IPS-20b (cell line): ENCODE results near the gene NMUR1.

Experiments
- H3K27ac ChIP-seq: one replicate; pipeline ENCODE4 v1.5.1; 2013; ENCODE audit warnings: low read length
- H3K27me3 ChIP-seq: 2 replicates; pipeline ENCODE4 v1.6.1; 2013; ENCODE audit warnings: mild to moderate bottlenecking, low read length, inconsistent platforms; ENCODE audit not compliant: insufficient read depth
- H3K36me3 ChIP-seq: 2 replicates; pipeline ENCODE4 v1.6.1; 2013; ENCODE audit warnings: low read depth, mild to moderate bottlenecking, inconsistent platforms, low read length, moderate library complexity; ENCODE audit not compliant: insufficient read depth
- H3K4me1 ChIP-seq: 2 replicates; pipeline ENCODE4 v1.6.1; 2013; ENCODE audit warnings: mild to moderate bottlenecking, control low read depth, inconsistent platforms, low read length, moderate library complexity; ENCODE audit not compliant: insufficient read depth
- H3K4me3 ChIP-seq: 2 replicates; pipeline ENCODE4 v1.5.1; 2013; ENCODE audit warnings: mild to moderate bottlenecking, low read length, inconsistent platforms
- H3K9ac ChIP-seq: 2 replicates; pipeline ENCODE4 v1.6.1; 2013; ENCODE audit warnings: low read depth, mild to moderate bottlenecking, inconsistent platforms, low read length, moderate library complexity
- H3K9me3 ChIP-seq: 2 replicates; pipeline ENCODE4 v1.6.1; 2013; ENCODE audit warnings: mild to moderate bottlenecking, low read depth, low read length, inconsistent platforms; ENCODE audit not compliant: insufficient read depth

Gene NMUR1

GRCh38 chr2:231549446-231550239 lies 19.4 kb upstream of the NMUR1 start:
- no peaks in the 10 kb centered on the region for H3K36me3 ChIP-seq
- H3K27ac ChIP-seq: no peak overlapping the region
- no peaks in the 10 kb centered on the region for H3K27me3 ChIP-seq
- H3K9ac ChIP-seq: no peak overlapping the region
- H3K4me1 ChIP-seq: no peaks in the 10 kb centered on the region
- H3K4me3 ChIP-seq: no peak overlapping the region
- H3K9me3 ChIP-seq: peaks cover 13% of the 10 kb centered on the region; the same call in 1 of the 2 replicates

- no peaks in the 10 kb centered on the region for H3K27me3 ChIP-seq
- no peak overlapping the region for H3K4me3 ChIP-seq
- H3K27ac ChIP-seq: no peak overlapping the region
- H3K9me3 ChIP-seq: peaks cover 13% of the 10 kb centered on the region; the same call in 1 of the 2 replicates
- H3K9ac ChIP-seq: no peak overlapping the region
- no peaks in the 10 kb centered on the region for H3K4me1 ChIP-seq
- H3K36me3 ChIP-seq: no peaks in the 10 kb centered on the region
These were observed 18.5 kb upstream of the NMUR1 start for GRCh38 chr2:231548752-231549151.

- Histone ChIP-seq H3K4me1 (no peaks in the 10 kb centered on the region), H3K9me3 (peaks cover 12% of the 10 kb centered on the region), H3K36me3 (no peaks in the 10 kb centered on the region), H3K27ac (no peak overlapping the region), H3K27me3 (no peaks in the 10 kb centered on the region), H3K4me3 (no peak overlapping the region), H3K9ac (no peak overlapping the region)
These were observed 17.3 kb upstream of the NMUR1 start for GRCh38 chr2:231547315-231548110.

GRCh38 chr2:231546014-231546715 lies 15.9 kb upstream of the NMUR1 start:
- no peaks in the 10 kb centered on the region for H3K27me3 ChIP-seq
- H3K4me1 ChIP-seq: no peaks in the 10 kb centered on the region
- no peak overlapping the region for H3K9ac ChIP-seq
- peaks cover 10% of the 10 kb centered on the region for H3K9me3 ChIP-seq
- no peaks in the 10 kb centered on the region for H3K36me3 ChIP-seq
- H3K4me3 ChIP-seq: no peak overlapping the region
- no peak overlapping the region for H3K27ac ChIP-seq

- Histone ChIP-seq H3K9ac (no peak overlapping the region), H3K4me3 (no peak overlapping the region), H3K27me3 (no peaks in the 10 kb centered on the region), H3K4me1 (no peaks in the 10 kb centered on the region), H3K9me3 (peaks cover 10% of the 10 kb centered on the region), H3K27ac (no peak overlapping the region), H3K36me3 (no peaks in the 10 kb centered on the region)
These were observed 15.1 kb upstream of the NMUR1 start for GRCh38 chr2:231545105-231545902.

GRCh38 chr2:231542136-231542535 lies 11.9 kb upstream of the NMUR1 start:
- H3K9ac ChIP-seq: no peak overlapping the region
- no peak overlapping the region for H3K4me3 ChIP-seq
- H3K36me3 ChIP-seq: no peaks in the 10 kb centered on the region
- no peaks in the 10 kb centered on the region for H3K27me3 ChIP-seq
- H3K27ac ChIP-seq: no peak overlapping the region
- H3K9me3 ChIP-seq: peaks cover 10% of the 10 kb centered on the region
- H3K4me1 ChIP-seq: no peaks in the 10 kb centered on the region

- H3K4me3 ChIP-seq: no peak overlapping the region
- no peaks in the 10 kb centered on the region for H3K27me3 ChIP-seq
- H3K4me1 ChIP-seq: no peaks in the 10 kb centered on the region
- H3K27ac ChIP-seq: no peak overlapping the region
- peaks cover 10% of the 10 kb centered on the region for H3K9me3 ChIP-seq
- H3K9ac ChIP-seq: no peak overlapping the region
- no peaks in the 10 kb centered on the region for H3K36me3 ChIP-seq
These were observed 11.4 kb upstream of the NMUR1 start for GRCh38 chr2:231541645-231542044.

GRCh38 chr2:231539991-231540390 lies 9.7 kb upstream of the NMUR1 start:
- H3K9ac ChIP-seq: no peak overlapping the region
- no peaks in the 10 kb centered on the region for H3K27me3 ChIP-seq
- H3K4me1 ChIP-seq: no peaks in the 10 kb centered on the region
- H3K9me3 ChIP-seq: peaks cover 10% of the 10 kb centered on the region
- no peaks in the 10 kb centered on the region for H3K36me3 ChIP-seq
- H3K4me3 ChIP-seq: no peak overlapping the region
- H3K27ac ChIP-seq: no peak overlapping the region

- Histone ChIP-seq H3K36me3 (no peaks in the 10 kb centered on the region), H3K27ac (no peak overlapping the region), H3K9me3 (no peaks in the 10 kb centered on the region), H3K9ac (no peak overlapping the region), H3K27me3 (peaks cover 5% of the 10 kb centered on the region), H3K4me1 (no peaks in the 10 kb centered on the region), H3K4me3 (no peak overlapping the region)
These were observed 5.7 kb upstream of the NMUR1 start for GRCh38 chr2:231535961-231536360.

GRCh38 chr2:231533777-231534125 lies 3.5 kb upstream of the NMUR1 start:
- Histone ChIP-seq H3K4me1 (no peaks in the 10 kb centered on the region), H3K27me3 (peaks cover 27% of the 10 kb centered on the region), H3K27ac (no peak overlapping the region), H3K9ac (no peak overlapping the region), H3K36me3 (no peaks in the 10 kb centered on the region), H3K9me3 (no peaks in the 10 kb centered on the region), H3K4me3 (no peak overlapping the region)

- H3K27me3 ChIP-seq: peaks cover 32% of the 10 kb centered on the region
- no peaks in the 10 kb centered on the region for H3K36me3 ChIP-seq
- H3K27ac ChIP-seq: no peak overlapping the region
- no peaks in the 10 kb centered on the region for H3K4me1 ChIP-seq
- no peak overlapping the region for H3K9ac ChIP-seq
- no peak overlapping the region for H3K4me3 ChIP-seq
- H3K9me3 ChIP-seq: no peaks in the 10 kb centered on the region
These were observed 3.0 kb upstream of the NMUR1 start for GRCh38 chr2:231533086-231533776.
